ENCODE results near the gene FOXP2. TPM values are rescaled to one million over a fixed set of nuclear protein-coding genes. Genes with fewer than 3 reads are reported as not detected.

FOXP2 gene
- total and polyA plus RNA-seq, 9 of the 15 experiments (the other 6 are each of a cell fraction or from before 2014, with no cell fraction given), result not detected

- TF ChIP-seq CBX8 (IDR thresholded peaks at IDR 0.05; ENCODE audit: borderline replicate concordance, extremely low read depth, low read depth, low read length, poor library complexity, severe bottlenecking), result no peak
- no peak for TF ChIP-seq CLOCK (CRISPR knock-in tag; IDR thresholded peaks at IDR 0.05; ENCODE audit: borderline replicate concordance)
- no peak for TF ChIP-seq ZNF263 (CRISPR knock-in tag; IDR thresholded peaks at IDR 0.05; ENCODE audit: borderline replicate concordance)
- TF ChIP-seq SP1 (CRISPR knock-in tag; IDR thresholded peaks at IDR 0.05), result no peak
- TF ChIP-seq TEAD2 (tag; IDR thresholded peaks at IDR 0.05), result no peak
- no peak for TF ChIP-seq HOMEZ (CRISPR knock-in tag; IDR thresholded peaks at IDR 0.05)
- no peak for TF ChIP-seq ZNF197 (CRISPR knock-in tag; IDR thresholded peaks at IDR 0.05; ENCODE audit: low read depth)
- no peak for TF ChIP-seq L3MBTL2 (IDR thresholded peaks at IDR 0.05)
- no peak for TF ChIP-seq THAP7 (CRISPR knock-in tag; IDR thresholded peaks at IDR 0.05)
Observed at GRCh38 chr7:114432703-114433102, 18.1 kb downstream of the FOXP2 start (continued).
